Measurements from ENCODE around the gene ATP1B1. TPM values are rescaled to one million over a fixed set of nuclear protein-coding genes. Genes with fewer than 3 reads are reported as not detected.

Gene ATP1B1
- total and polyA plus RNA-seq, 2 experiments from 2014 or later, result 51.0 to 73.4 TPM

- H3K4me1 ChIP-seq (ENCODE audit: insufficient read depth), result 0 out of 2 replicates have a peak, but pooled peaks cover 7% of the 10 kb centered on the region
- H3K27me3 ChIP-seq (ENCODE audit: insufficient read depth), result no peaks in the 10 kb centered on the region
- no peak overlapping the region for H3K4me3 ChIP-seq
- no peaks in the 10 kb centered on the region for H3F3A ChIP-seq (replicated peaks; ENCODE audit: low read depth)
- no peaks in the 10 kb centered on the region for H3K36me3 ChIP-seq (ENCODE audit: insufficient read depth)
- H3K9me2 ChIP-seq (ENCODE audit: insufficient read depth), result no peaks in the 10 kb centered on the region; the same call in 1 of the 2 replicates
- Mint-ChIP-seq H3K4me1 (peaks cover 12% of the 10 kb centered on the region), H3K27ac (no peak overlapping the region), H3K36me3 (ENCODE audit: low read depth) (no peaks in the 10 kb centered on the region), H3K9me3 (no peaks in the 10 kb centered on the region), H3K4me3 (no peak overlapping the region), H3K27me3 (ENCODE audit: insufficient read depth, low read depth, poor library complexity) (peaks cover 2% of the 10 kb centered on the region)
- peak overlapping the region; percentile 9; the same call in 1 of the 2 replicates for H2AFZ ChIP-seq
- TF ChIP-seq ZNF331 (CRISPR knock-in tag; IDR thresholded peaks at IDR 0.05; ENCODE audit: low read depth) (no peak), ZNF114 (CRISPR knock-in tag; IDR thresholded peaks at IDR 0.05) (no peak), ZNF462 (CRISPR knock-in tag; IDR thresholded peaks at IDR 0.05) (no peak), JUNB (IDR thresholded peaks at IDR 0.05; ENCODE audit: unreplicated experiment) (no peak), EZH2phosphoT487 (IDR thresholded peaks at IDR 0.05; ENCODE audit: unreplicated experiment) (no peak), ETS1 (IDR thresholded peaks at IDR 0.05) (no peak), POLR2AphosphoS5 (IDR thresholded peaks at IDR 0.05; ENCODE audit: low read depth) (no peak), NANOG (IDR thresholded peaks at IDR 0.05; ENCODE audit: borderline replicate concordance) (no peak), STAT1 (IDR thresholded peaks at IDR 0.05; ENCODE audit: unreplicated experiment) (no peak), CREB1 (CRISPR knock-in tag; IDR thresholded peaks at IDR 0.05; ENCODE audit: low read depth) (no peak), EZH2 (IDR thresholded peaks at IDR 0.05; ENCODE audit: low read depth, unreplicated experiment) (no peak)
- TF ChIP-seq, protein P1, sequence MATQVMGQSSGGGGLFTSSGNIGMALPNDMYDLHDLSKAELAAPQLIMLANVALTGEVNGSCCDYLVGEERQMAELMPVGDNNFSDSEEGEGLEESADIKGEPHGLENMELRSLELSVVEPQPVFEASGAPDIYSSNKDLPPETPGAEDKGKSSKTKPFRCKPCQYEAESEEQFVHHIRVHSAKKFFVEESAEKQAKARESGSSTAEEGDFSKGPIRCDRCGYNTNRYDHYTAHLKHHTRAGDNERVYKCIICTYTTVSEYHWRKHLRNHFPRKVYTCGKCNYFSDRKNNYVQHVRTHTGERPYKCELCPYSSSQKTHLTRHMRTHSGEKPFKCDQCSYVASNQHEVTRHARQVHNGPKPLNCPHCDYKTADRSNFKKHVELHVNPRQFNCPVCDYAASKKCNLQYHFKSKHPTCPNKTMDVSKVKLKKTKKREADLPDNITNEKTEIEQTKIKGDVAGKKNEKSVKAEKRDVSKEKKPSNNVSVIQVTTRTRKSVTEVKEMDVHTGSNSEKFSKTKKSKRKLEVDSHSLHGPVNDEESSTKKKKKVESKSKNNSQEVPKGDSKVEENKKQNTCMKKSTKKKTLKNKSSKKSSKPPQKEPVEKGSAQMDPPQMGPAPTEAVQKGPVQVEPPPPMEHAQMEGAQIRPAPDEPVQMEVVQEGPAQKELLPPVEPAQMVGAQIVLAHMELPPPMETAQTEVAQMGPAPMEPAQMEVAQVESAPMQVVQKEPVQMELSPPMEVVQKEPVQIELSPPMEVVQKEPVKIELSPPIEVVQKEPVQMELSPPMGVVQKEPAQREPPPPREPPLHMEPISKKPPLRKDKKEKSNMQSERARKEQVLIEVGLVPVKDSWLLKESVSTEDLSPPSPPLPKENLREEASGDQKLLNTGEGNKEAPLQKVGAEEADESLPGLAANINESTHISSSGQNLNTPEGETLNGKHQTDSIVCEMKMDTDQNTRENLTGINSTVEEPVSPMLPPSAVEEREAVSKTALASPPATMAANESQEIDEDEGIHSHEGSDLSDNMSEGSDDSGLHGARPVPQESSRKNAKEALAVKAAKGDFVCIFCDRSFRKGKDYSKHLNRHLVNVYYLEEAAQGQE (IDR thresholded peaks at IDR 0.05; ENCODE audit: unreplicated experiment), result no peak
- TF ChIP-seq, protein P2, sequence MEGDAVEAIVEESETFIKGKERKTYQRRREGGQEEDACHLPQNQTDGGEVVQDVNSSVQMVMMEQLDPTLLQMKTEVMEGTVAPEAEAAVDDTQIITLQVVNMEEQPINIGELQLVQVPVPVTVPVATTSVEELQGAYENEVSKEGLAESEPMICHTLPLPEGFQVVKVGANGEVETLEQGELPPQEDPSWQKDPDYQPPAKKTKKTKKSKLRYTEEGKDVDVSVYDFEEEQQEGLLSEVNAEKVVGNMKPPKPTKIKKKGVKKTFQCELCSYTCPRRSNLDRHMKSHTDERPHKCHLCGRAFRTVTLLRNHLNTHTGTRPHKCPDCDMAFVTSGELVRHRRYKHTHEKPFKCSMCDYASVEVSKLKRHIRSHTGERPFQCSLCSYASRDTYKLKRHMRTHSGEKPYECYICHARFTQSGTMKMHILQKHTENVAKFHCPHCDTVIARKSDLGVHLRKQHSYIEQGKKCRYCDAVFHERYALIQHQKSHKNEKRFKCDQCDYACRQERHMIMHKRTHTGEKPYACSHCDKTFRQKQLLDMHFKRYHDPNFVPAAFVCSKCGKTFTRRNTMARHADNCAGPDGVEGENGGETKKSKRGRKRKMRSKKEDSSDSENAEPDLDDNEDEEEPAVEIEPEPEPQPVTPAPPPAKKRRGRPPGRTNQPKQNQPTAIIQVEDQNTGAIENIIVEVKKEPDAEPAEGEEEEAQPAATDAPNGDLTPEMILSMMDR (conservative IDR thresholded peaks at IDR 0.05; ENCODE audit: low read depth in 2 of 2), result no peak
- no peak overlapping the region for H3K27ac ChIP-seq (ENCODE audit: low read depth)
- no peaks in the 10 kb centered on the region for H3K79me2 ChIP-seq (replicated peaks; ENCODE audit: insufficient read depth)
- no peak overlapping the region for H3K4me2 ChIP-seq
- DNase-seq (ENCODE audit: low spot score) (no peak), ATAC-seq (no peak)
- H4K20me1 ChIP-seq (replicated peaks; ENCODE audit: insufficient read depth), result no peaks in the 10 kb centered on the region
Observed at GRCh38 chr1:169089776-169090175, 16.7 kb upstream of the ATP1B1 start.

Data from GM23338 (cell line).